Spleen (tissue), 11 donors: ENCODE results near the gene EPAS1. TPM values are rescaled to one million over a fixed set of nuclear protein-coding genes. Genes with fewer than 3 reads are reported as not detected.

ENCODE experiments used
- DNase-seq: peaks from one replicate; pipeline ENCODE4 v3.0.0-alpha.2; 2020
- H3K27ac ChIP-seq, 8 donors: fragments of 200-600 bp; sonication (generic) in 7 of 8; 1 replicate in 4 of 8; 2 replicates in 4 of 8; pipeline versions ENCODE4 v1.5.0 to v1.8.0; 2016 to 2021; ENCODE audit warnings: inconsistent platforms in 4 of 8, mild to moderate bottlenecking in 4 of 8, moderate library complexity in 1 of 8
- H3K27me3 ChIP-seq, 7 donors: fragments of 200-600 bp; sonication (generic) in 6 of 7; replicated peaks in 1 of 7; 1 replicate in 4 of 7; 2 replicates in 3 of 7; pipeline versions ENCODE4 v1.5.0 to v1.8.0; 2016 to 2021; ENCODE audit warnings: inconsistent platforms in 3 of 7, mild to moderate bottlenecking in 1 of 7
- H3K36me3 ChIP-seq, 6 donors: fragments of 200-600 bp; sonication (generic) in 5 of 6; 1 replicate in 4 of 6; 2 replicates in 2 of 6; pipeline versions ENCODE4 v1.5.0 to v1.8.0; 2016 to 2021; ENCODE audit warnings: inconsistent platforms in 2 of 6
- H3K4me1 ChIP-seq, 6 donors: fragments of 200-600 bp; sonication (generic) in 5 of 6; 1 replicate in 3 of 6; 2 replicates in 3 of 6; pipeline versions ENCODE4 v1.5.0 to v1.8.0; 2016 to 2021; ENCODE audit warnings: inconsistent platforms in 3 of 6
- H3K4me3 ChIP-seq, 8 donors: fragments of 200-600 bp; sonication (generic) in 7 of 8; 1 replicate in 4 of 8; 2 replicates in 4 of 8; pipeline versions ENCODE4 v1.5.0 to v1.8.0; 2016 to 2021; ENCODE audit warnings: inconsistent platforms in 4 of 8, mild to moderate bottlenecking in 4 of 8, moderate library complexity in 2 of 8
- H3K9me3 ChIP-seq, 8 donors: fragments of 200-600 bp; sonication (generic) in 7 of 8; 1 replicate in 4 of 8; 2 replicates in 4 of 8; pipeline versions ENCODE4 v1.5.0 to v1.8.0; 2016 to 2021; ENCODE audit warnings: inconsistent platforms in 4 of 8
- POLR2A ChIP-seq, 3 donors: fragments of 450-650 bp; IDR thresholded peaks; one replicate each; pipeline ENCODE4 v1.5.1; 2017; ENCODE audit warnings: antibody characterized with exemption in 3 of 3, mild to moderate bottlenecking in 1 of 3
- POLR2AphosphoS5 ChIP-seq, 3 donors: sonication (generic); formaldehyde crosslinking; IDR thresholded peaks; one replicate each; pipeline ENCODE4 v1.5.1; 2017; ENCODE audit warnings: antibody characterized with exemption in 3 of 3
- WGBS, 5 donors: extraction: QIAGEN DNeasy Blood & Tissue Kit in 3 of 5; methylation state at CpG; one replicate each; pipeline versions ENCODE4 v1.1.5 to v1.1.7; 2013 to 2018; 5-methylcytosine and 5-hydroxymethylcytosine counted together
- intact Hi-C: fragments of 100-400 bp; cut with DNase I; formaldehyde crosslinking; loops from one replicate; pipeline ENCODE4 v1.15.0; 2023; ENCODE audit warnings: low total_unique reads
- polyA plus RNA-seq, 3 donors: library from polyadenylated mRNA; stranded (reverse); fragments of 200-250 nt; gene quantifications; one replicate each; pipeline ENCODE4 v1.2.1, GENCODE V29; 2013
- total RNA-seq, 7 donors: library from RNA; depleted of rRNA in 3 of 7; stranded (reverse); fragments of >200 nt in 3 of 7; fragmentation: NEBNext Ultra II Directional in 4 of 7; extraction: Animal tissue kit (Norgen Biotek cat#: 25700) in 4 of 7; gene quantifications; one replicate each; pipeline versions ENCODE4 v1.1.0 to v1.2.1, GENCODE V29; 2016 to 2021
- TF ChIP-seq, protein P1 (sequence below), 11 experiments: fragments of 200-600 bp in 7 of 11; fragments of 450-650 bp in 4 of 11; sonication (generic) in 4 of 11; IDR thresholded peaks in 8 of 11; conservative IDR thresholded peaks in 3 of 11; 1 replicate in 7 of 11; 2 replicates in 4 of 11; pipeline versions ENCODE4 v1.4.0 to v1.8.0; 2016 to 2021; ENCODE audit warnings: antibody characterized with exemption in 11 of 11, inconsistent platforms in 4 of 11, mild to moderate bottlenecking in 1 of 11
- donor health status: healthy with polysubstance abuse.
- donor health status: DM: no; HTN: no; CAD: no; lungs with moderate emphysema.
- donor health status: DM: no; HTN: no; CAD: no.
- donor health status: Bipolar disorder and iron deficiency.
- donor health status: healthy.
- donor health status: DM: no; HTN: no; CAD: no.
- donor health status: DM: yes; HTN: yes; CAD: no.

The EPAS1 gene
- total and polyA plus RNA-seq, 10 donors, result 30.5 to 330 (median 213) TPM

DNA sequence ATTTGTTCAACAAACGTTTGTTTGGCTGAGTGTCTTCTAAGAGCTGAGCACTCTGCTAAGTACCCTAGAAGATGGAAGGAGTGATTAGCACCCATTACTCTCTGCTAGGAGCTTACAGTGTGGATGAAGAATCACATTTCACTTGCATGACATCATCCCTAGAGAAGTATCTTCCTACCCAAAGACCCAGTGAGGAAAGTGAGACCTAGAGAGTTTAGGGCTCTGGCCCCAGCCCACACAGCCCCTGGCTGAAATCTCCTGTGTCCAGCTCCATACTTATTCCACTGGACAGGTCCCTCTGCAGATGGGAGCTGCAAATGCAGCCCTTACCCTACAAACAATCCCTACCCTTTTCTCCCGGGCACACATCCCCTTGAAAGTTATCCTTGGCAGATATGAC lies 26.8 kb upstream of the EPAS1 start:
- 47 to 50% (median 48%) methylated on average over 2 of the region's 2 CpGs for WGBS, 5 donors

DNA sequence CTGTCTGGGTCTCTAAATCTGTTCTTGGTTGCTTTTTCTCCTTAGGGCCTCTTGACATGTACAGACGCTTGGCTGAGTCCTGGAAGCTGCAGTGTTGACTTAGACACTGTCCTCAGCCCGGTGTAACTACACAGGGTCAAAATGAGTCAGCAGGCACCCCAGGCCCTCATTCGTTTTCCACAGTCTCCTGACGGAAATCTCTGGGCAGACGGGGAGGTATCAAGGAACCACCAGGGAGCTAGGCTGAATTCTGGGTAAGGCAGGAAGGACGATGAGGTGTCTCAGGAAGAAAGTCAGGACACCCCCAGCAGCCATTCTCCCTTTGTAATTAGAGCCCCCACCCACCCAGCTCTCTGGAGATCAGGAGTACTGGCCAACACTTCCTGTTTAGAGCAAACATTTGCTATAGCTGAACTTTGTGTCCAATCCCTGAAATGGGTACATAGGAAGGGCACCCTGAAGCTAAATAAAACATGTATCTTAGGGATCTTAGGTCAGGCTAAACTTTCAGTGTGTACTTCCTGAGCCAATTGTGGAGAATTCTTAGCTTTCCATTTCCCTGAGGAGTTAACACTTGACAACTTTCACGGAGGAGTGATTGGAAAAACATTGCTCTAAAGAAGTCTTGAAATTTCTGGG lies 23.9 kb upstream of the EPAS1 start:
- Histone ChIP-seq H3K36me3 (no peaks in the 10 kb centered on the region), H3K4me1 (peaks cover 4 to 50% (median 25%) of the 10 kb centered on the region in 6 donors), H3K27ac (peak overlapping the region in 1 of 8 donors; percentile 26), H3K27me3 (peaks cover 0 to 22% (median 0%) of the 10 kb centered on the region in 7 donors), H3K9me3 (no peaks in the 10 kb centered on the region), H3K4me3 (no peak overlapping the region)
- 67 to 84% (median 73%) methylated on average over 5 to 7 of the region's 7 CpGs for WGBS, 5 donors
- no peak for TF ChIP-seq POLR2AphosphoS5 (IDR thresholded peaks at IDR 0.05)
- TF ChIP-seq, protein P1, sequence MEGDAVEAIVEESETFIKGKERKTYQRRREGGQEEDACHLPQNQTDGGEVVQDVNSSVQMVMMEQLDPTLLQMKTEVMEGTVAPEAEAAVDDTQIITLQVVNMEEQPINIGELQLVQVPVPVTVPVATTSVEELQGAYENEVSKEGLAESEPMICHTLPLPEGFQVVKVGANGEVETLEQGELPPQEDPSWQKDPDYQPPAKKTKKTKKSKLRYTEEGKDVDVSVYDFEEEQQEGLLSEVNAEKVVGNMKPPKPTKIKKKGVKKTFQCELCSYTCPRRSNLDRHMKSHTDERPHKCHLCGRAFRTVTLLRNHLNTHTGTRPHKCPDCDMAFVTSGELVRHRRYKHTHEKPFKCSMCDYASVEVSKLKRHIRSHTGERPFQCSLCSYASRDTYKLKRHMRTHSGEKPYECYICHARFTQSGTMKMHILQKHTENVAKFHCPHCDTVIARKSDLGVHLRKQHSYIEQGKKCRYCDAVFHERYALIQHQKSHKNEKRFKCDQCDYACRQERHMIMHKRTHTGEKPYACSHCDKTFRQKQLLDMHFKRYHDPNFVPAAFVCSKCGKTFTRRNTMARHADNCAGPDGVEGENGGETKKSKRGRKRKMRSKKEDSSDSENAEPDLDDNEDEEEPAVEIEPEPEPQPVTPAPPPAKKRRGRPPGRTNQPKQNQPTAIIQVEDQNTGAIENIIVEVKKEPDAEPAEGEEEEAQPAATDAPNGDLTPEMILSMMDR (IDR thresholded peaks at IDR 0.05 in 8 of 11, conservative IDR thresholded peaks at IDR 0.05 in 3 of 11), result no peak
- TF ChIP-seq POLR2A (IDR thresholded peaks at IDR 0.05), result no peak
- DNase-seq, result no peak
- intact Hi-C loops, result no loop called here

More for the DNA sequence above, 26.8 kb upstream of the EPAS1 start:
- Histone ChIP-seq H3K4me3 (no peak overlapping the region), H3K27me3 (no peaks in the 10 kb centered on the region), H3K27ac (no peak overlapping the region), H3K9me3 (no peaks in the 10 kb centered on the region), H3K4me1 (peaks cover 0 to 45% (median 19%) of the 10 kb centered on the region in 6 donors), H3K36me3 (no peaks in the 10 kb centered on the region)
- TF ChIP-seq POLR2A (IDR thresholded peaks at IDR 0.05) (no peak), POLR2AphosphoS5 (IDR thresholded peaks at IDR 0.05) (no peak)
- TF ChIP-seq, protein P1 (IDR thresholded peaks at IDR 0.05 in 8 of 11, conservative IDR thresholded peaks at IDR 0.05 in 3 of 11), result no peak
- no peak for DNase-seq
- intact Hi-C loops, result no loop called here

DNA sequence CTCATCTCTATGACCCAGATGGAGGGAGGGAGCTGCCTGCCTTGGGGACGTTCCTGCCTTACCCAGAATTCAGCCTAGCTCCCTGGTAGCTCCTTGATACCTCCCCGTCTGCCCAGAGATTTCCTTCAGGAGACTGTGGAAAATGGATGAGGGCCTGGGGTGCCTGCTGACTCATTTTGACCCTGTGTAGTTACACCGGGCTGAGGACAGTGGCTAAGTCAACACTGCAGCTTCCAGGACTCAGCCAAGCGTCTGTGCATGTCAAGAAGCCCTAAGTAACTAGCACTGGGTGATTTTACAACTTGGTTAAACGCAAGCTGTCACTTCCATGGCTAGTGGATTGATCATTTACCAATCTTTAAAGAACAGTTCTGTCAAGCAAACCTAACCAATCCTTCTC lies 23.3 kb upstream of the EPAS1 start:
- intact Hi-C loops, result no loop called here
- Histone ChIP-seq H3K27ac (peak overlapping the region in 1 of 8 donors; percentile 26), H3K9me3 (no peaks in the 10 kb centered on the region), H3K36me3 (no peaks in the 10 kb centered on the region), H3K4me3 (no peak overlapping the region), H3K27me3 (peaks cover 0 to 26% (median 0%) of the 10 kb centered on the region in 7 donors), H3K4me1 (peaks cover 4 to 45% (median 21%) of the 10 kb centered on the region in 6 donors)
- WGBS, 5 donors, result 67 to 89% (median 81%) methylated on average over 4 to 5 of the region's 5 CpGs
- DNase-seq, result no peak
- no peak for TF ChIP-seq POLR2AphosphoS5 (IDR thresholded peaks at IDR 0.05)
- TF ChIP-seq, protein P1 (IDR thresholded peaks at IDR 0.05 in 8 of 11, conservative IDR thresholded peaks at IDR 0.05 in 3 of 11), result no peak
- TF ChIP-seq POLR2A (IDR thresholded peaks at IDR 0.05), result no peak

DNA sequence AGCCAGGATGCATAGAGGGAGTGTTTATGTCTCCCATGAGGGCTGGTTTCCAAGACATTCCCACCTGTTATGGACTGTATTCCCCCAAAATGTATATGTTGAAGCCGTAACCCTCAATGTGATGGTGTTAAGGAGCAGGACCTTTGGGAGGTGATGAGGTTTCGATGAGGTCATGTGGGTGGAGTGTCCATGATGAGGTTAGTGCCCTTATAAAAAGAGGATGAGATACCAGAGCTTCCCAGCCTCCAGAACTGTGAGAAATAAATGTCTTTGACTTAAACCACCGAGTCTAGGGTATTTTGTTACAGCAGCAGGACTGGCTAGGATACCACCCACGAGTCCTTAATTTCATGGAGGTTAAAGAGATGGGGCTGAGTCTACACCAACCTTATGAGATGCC lies 22.6 kb upstream of the EPAS1 start:
- Histone ChIP-seq H3K4me1 (peaks cover 4 to 41% (median 21%) of the 10 kb centered on the region in 6 donors), H3K36me3 (no peaks in the 10 kb centered on the region), H3K27me3 (peaks cover 0 to 29% (median 0%) of the 10 kb centered on the region in 7 donors), H3K4me3 (no peak overlapping the region), H3K9me3 (no peaks in the 10 kb centered on the region), H3K27ac (peak overlapping the region in 2 of 8 donors; percentile 68 to 78)
- DNase-seq, result no peak
- intact Hi-C loops, result no loop called here
- TF ChIP-seq POLR2AphosphoS5 (IDR thresholded peaks at IDR 0.05) (no peak), POLR2A (IDR thresholded peaks at IDR 0.05) (no peak)
- TF ChIP-seq, protein P1 (IDR thresholded peaks at IDR 0.05 in 8 of 11, conservative IDR thresholded peaks at IDR 0.05 in 3 of 11), result no peak
- 86 to 94% (median 88%) methylated on average over 4 of the region's 4 CpGs for WGBS, 5 donors
